ENCODE data around the gene TF.
"Not testable (repeated sequence)": the region's sequence is repeated elsewhere in the genome, so short reads cannot be mapped to it uniquely, and the experiment has no call there.

TF gene

DNA sequence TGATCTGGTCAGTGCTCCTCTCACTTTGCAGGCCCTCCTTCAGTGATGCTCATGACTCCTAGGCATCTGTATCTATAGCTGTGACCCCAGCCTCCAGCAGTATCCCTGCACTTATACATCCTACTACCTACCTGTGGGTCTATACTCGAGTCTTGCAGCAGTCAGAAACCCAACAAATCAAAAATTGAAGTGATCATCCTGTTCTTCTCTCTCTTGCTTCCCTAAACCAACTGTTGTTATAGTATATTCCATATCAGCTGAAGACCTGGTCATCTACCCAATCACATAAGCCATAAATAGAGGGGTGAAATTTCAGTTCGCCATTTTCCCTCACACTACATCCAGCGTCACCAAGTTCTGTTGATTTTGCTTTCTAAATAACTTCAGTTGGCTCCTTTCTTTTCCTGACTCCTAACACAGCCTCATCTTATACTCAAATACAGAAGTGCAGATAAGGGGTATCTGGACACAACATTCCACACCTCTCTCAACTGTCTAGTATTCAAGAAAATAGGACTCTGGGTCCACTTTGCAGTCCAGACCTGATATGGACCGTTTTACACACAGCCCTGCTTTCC is 33.5 kb downstream of the TF start:
- DNase-seq (ENCODE audit: low read depth, low spot score), result no peak
- ChIA-PET POLR2A (no interaction called here), CTCF (no interaction called here)
- H3K4me3 ChIP-seq (ENCODE audit: low read depth, low read length), result no peak overlapping the region
- TF ChIP-seq, protein P1, sequence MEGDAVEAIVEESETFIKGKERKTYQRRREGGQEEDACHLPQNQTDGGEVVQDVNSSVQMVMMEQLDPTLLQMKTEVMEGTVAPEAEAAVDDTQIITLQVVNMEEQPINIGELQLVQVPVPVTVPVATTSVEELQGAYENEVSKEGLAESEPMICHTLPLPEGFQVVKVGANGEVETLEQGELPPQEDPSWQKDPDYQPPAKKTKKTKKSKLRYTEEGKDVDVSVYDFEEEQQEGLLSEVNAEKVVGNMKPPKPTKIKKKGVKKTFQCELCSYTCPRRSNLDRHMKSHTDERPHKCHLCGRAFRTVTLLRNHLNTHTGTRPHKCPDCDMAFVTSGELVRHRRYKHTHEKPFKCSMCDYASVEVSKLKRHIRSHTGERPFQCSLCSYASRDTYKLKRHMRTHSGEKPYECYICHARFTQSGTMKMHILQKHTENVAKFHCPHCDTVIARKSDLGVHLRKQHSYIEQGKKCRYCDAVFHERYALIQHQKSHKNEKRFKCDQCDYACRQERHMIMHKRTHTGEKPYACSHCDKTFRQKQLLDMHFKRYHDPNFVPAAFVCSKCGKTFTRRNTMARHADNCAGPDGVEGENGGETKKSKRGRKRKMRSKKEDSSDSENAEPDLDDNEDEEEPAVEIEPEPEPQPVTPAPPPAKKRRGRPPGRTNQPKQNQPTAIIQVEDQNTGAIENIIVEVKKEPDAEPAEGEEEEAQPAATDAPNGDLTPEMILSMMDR (IDR thresholded peaks at IDR 0.05; ENCODE audit: insufficient read depth, low read length, missing control alignments), result no peak

DNA sequence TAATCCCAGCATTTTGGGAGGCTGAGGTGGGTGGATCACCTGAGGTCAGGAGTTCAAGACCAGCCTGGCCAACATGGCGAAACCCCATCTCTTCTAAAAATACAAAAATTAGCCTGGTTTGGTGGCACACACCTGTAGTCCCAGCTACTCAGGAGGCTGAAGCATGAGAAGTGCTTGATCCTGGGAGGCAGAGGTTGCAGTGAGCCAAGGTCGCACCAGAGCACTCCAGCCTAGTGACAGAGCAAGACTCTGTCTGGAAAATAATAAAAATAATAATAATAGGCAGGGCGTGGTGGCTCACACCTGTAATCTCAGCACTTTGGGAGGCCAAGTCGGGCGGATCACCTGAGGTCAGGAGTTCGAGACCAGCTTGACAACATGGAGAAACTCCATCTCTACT is 34.6 kb downstream of the TF start:
- POLR2A ChIA-PET; H3K4me3 ChIP-seq (ENCODE audit: low read depth, low read length); DNase-seq (ENCODE audit: low read depth, low spot score); CTCF ChIA-PET: not testable (repeated sequence)

DNA sequence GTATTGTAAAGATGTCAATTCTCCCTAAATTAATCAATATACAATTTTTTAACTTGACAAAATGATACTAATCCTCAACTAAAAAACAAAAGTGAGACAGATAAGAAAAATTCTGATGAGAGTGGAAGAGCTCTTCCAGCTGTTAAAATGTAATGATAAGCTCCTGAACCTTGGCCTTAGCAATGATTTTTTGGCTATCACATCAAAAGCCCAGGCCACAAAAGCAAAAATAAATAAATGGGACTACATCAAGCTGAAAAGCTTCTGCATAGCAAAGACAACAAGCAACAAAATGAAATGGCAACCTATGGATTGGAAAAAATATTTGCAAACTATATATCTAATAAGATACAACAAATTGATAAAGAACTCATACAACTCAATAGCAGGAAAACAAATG is 35.4 kb downstream of the TF start:
- no peak for DNase-seq (ENCODE audit: low read depth, low spot score)
- TF ChIP-seq, protein P1 (IDR thresholded peaks at IDR 0.05; ENCODE audit: insufficient read depth, low read length, missing control alignments), result no peak
- POLR2A ChIA-PET, result no interaction called here
- H3K4me3 ChIP-seq (ENCODE audit: low read depth, low read length), result no peak overlapping the region
- CTCF ChIA-PET, result no interaction called here

DNA sequence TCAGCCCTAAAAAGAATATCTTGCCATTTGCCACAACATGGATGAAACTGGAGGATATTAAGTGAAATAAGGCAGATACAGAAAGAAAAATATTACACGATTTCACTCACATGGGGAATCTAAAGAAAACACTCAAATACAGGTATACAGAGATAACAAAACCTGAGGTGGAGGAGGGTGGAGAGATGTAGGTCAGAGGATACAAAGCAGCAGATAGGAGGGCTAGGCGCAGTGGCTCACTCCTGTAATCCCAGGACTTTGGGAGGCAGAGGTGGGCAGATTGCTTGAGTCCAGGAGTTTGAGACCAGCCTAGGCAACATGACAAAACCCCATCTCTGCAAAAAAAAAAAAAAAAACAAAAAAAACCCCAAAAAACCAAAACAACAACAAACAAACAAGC is 36.3 kb downstream of the TF start:
- ChIA-PET CTCF (no interaction called here), POLR2A (no interaction called here)
- no peak overlapping the region for H3K4me3 ChIP-seq (ENCODE audit: low read depth, low read length)
- no peak for DNase-seq (ENCODE audit: low read depth, low spot score)
- TF ChIP-seq, protein P1 (IDR thresholded peaks at IDR 0.05; ENCODE audit: insufficient read depth, low read length, missing control alignments), result no peak

DNA sequence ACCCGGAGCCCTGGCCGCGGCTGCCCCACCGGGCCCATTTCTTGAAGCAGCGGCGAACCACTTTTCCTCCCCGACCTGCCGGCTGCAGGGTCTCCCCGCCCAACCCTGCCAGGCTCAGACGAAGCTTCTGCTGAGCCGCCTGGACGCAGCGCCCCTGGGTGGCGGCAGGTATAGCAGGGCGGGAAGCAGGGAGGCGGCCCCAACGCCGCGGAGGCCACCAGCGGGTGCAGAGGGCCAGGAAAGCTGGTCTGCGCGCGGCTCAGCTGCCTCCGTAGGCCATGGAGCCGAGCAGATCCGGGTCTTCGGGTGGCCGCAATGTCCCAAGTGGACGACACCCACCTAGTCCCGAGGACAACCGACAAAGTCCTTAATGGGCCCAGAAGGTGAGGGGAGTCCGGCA is 37.6 kb downstream of the TF start:
- no peak overlapping the region for H3K4me3 ChIP-seq (ENCODE audit: low read depth, low read length)
- ChIA-PET CTCF (no interaction called here), POLR2A (no interaction called here)
- DNase-seq (ENCODE audit: low read depth, low spot score), result no peak
- TF ChIP-seq, protein P1 (IDR thresholded peaks at IDR 0.05; ENCODE audit: insufficient read depth, low read length, missing control alignments), result no peak

DNA sequence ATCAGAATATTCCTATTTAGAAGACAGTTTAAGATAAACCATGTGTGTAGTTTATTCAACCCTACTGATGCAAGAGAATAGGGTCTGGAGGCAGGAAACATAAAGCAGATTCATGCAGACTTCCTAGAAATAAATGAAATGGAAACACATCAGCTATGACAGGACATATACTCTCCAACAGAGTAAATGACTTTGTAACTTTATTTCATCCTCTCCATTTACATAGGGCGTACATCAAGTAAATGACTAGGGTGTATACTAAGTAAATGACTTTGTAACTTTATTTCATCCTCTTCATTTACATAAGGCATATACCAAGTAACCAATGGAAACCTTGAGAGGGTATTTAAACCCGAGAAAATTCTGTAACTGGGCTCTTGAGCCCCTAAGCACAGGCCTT is 41.8 kb downstream of the TF start:
- DNase-seq (ENCODE audit: low read depth, low spot score), result no peak
- ChIA-PET CTCF (no interaction called here), POLR2A (no interaction called here)
- TF ChIP-seq, protein P1 (IDR thresholded peaks at IDR 0.05; ENCODE audit: insufficient read depth, low read length, missing control alignments), result no peak
- H3K4me3 ChIP-seq (ENCODE audit: low read depth, low read length), result no peak overlapping the region

DNA sequence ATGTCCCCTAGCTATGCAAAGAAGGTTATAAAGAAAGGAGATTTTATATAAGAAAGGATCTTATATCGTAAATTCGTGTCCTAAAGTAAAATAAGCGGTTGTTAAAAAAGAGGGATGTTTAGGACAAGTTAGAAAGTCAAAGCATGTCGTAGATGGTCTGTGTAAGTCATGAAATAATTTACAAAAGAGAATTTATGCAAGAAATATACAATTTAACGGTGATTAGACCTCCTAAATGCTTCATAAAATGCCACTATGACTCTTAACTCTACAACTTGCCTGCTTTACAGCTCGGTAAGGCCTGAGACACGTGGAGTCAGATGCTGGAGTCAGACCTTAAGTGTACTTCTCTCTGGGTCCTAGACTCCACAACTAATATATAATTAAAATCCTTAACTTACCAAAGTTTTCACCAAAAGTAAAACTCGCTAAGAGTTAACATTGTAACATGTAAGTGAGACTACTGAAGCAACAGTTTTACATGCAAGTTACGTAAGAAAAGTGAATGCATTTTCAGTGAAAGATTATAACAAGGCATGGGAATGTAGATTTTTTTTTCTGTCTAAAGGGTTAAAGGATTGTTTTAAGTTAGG is 46.1 kb downstream of the TF start:
- POLR2A ChIA-PET, result no interaction called here
- TF ChIP-seq, protein P1 (IDR thresholded peaks at IDR 0.05; ENCODE audit: insufficient read depth, low read length, missing control alignments), result no peak
- no peak overlapping the region for H3K4me3 ChIP-seq (ENCODE audit: low read depth, low read length)
- CTCF ChIA-PET, result no interaction called here
- DNase-seq (ENCODE audit: low read depth, low spot score), result no peak

All from AG04449 (cell line).